Endothelial cell of umbilical vein (primary cell): ENCODE measurements around the gene IGSF23. TPM values are rescaled to one million over a fixed set of nuclear protein-coding genes. Genes with fewer than 3 reads are reported as not detected.

Experiments used
- BruUV-seq: library from RNA; stranded (reverse); fragments of 400-500 nt; replicated peaks from 2 replicates; lab custom pipeline; 2021; lab: Mats Ljungman, UMichigan
- CTCF ChIA-PET: fragments of 300-600, 350-600 bp; sonication (Branson Sonifier 250); formaldehyde crosslinking; loops from one replicate; lab custom pipeline; 2021; ENCODE audit warnings: antibody characterized with exemption, inconsistent platforms; lab: Charles Lee
- POLR2A ChIA-PET: fragments of 300-600, 350-600 bp; sonication (Branson Sonifier 250); formaldehyde crosslinking; loops from one replicate; lab custom pipeline; 2021; ENCODE audit warnings: antibody characterized with exemption, inconsistent platforms; lab: Charles Lee
- DNase-seq: peaks from one replicate; pipeline ENCODE4 v3.0.0-alpha.2; 2011; ENCODE audit warnings: low read depth, low spot score
- FAIRE-seq: peaks from 2 replicates; lab custom pipeline; 2011; peaks lifted over from hg19 to GRCh38; lab: Jason Lieb, UNC
- H2AFZ ChIP-seq: 2 replicates; pipeline ENCODE4 v1.6.0; 2012; ENCODE audit warnings: low read depth, low read length, control low read depth, inconsistent platforms
- H3K27ac ChIP-seq: 2 replicates; pipeline ENCODE4 v1.5.1; 2011; ENCODE audit warnings: low read depth, mild to moderate bottlenecking, control low read depth, low read length, moderate library complexity; ENCODE audit not compliant: insufficient read depth
- H3K27me3 ChIP-seq, 2 experiments: 2 replicates each; pipeline versions ENCODE4 v1.6.0 to v1.6.1; 2011; ENCODE audit warnings: low read length in 2 of 2, mixed read lengths in 1 of 2; ENCODE audit not compliant: control insufficient read depth in 2 of 2, insufficient read depth in 2 of 2
- H3K36me3 ChIP-seq, 2 experiments: 2 replicates in 1 of 2; 3 replicates in 1 of 2; pipeline ENCODE4 v1.5.1; 2011; ENCODE audit warnings: low read length in 2 of 2, mild to moderate bottlenecking in 1 of 2, moderate library complexity in 1 of 2; ENCODE audit not compliant: control insufficient read depth in 2 of 2, insufficient read depth in 2 of 2; ENCODE audit errors: extremely low read depth in 1 of 2
- H3K4me1 ChIP-seq: 3 replicates; pipeline ENCODE4 v1.5.1; 2011; ENCODE audit warnings: mild to moderate bottlenecking, low read length; ENCODE audit not compliant: control insufficient read depth, insufficient read depth; ENCODE audit errors: extremely low read depth
- H3K4me2 ChIP-seq: 2 replicates; pipeline ENCODE4 v1.6.1; 2011; ENCODE audit warnings: low read length, control low read depth, mixed read lengths; ENCODE audit not compliant: insufficient read depth
- H3K4me3 ChIP-seq, 3 experiments: fragments of 200-600 bp in 1 of 3; sonication (generic), shearing (Covaris generic) in 1 of 3; replicated peaks in 1 of 3; 2 replicates each; pipeline ENCODE4 v1.5.1; 2011 to 2016; ENCODE audit warnings: control low read depth in 3 of 3, low read length in 3 of 3, mild to moderate bottlenecking in 2 of 3, inconsistent platforms in 1 of 3, low read depth in 1 of 3, moderate library complexity in 1 of 3; ENCODE audit not compliant: insufficient read depth in 1 of 3
- H3K79me2 ChIP-seq: 2 replicates; pipeline ENCODE4 v1.6.0; 2012; ENCODE audit warnings: low read length, inconsistent platforms; ENCODE audit not compliant: control insufficient read depth, insufficient read depth
- H3K9ac ChIP-seq: replicated peaks from 2 replicates; pipeline ENCODE3; 2011; ENCODE audit warnings: low read length, control low read depth; ENCODE audit not compliant: insufficient read depth; ENCODE audit errors: extremely low read depth
- H3K9me1 ChIP-seq: replicated peaks from 3 replicates; pipeline ENCODE4 v1.6.0; 2011; ENCODE audit warnings: mild to moderate bottlenecking, low read length; ENCODE audit not compliant: control insufficient read depth, insufficient read depth; ENCODE audit errors: extremely low read depth
- H3K9me3 ChIP-seq: replicated peaks from 2 replicates; pipeline ENCODE4 v1.5.1; 2012; ENCODE audit warnings: low read length, inconsistent platforms; ENCODE audit not compliant: control insufficient read depth, insufficient read depth
- H4K20me1 ChIP-seq: replicated peaks from 2 replicates; pipeline ENCODE3; 2011; ENCODE audit warnings: mild to moderate bottlenecking, low read length; ENCODE audit not compliant: control insufficient read depth, insufficient read depth; ENCODE audit errors: extremely low read depth
- CTCF ChIP-seq, 2 donors: IDR thresholded peaks; 1 replicate in 1 of 2; 2 replicates in 1 of 2; pipeline ENCODE4 v1.5.1; 2011; ENCODE audit warnings: low read length in 2 of 2, mild to moderate bottlenecking in 2 of 2, moderate library complexity in 2 of 2, control low read depth in 1 of 2, inconsistent platforms in 1 of 2, low read depth in 1 of 2; ENCODE audit not compliant: insufficient read depth in 1 of 2; ENCODE audit errors: extremely low read depth in 1 of 2
- GATA2 ChIP-seq: IDR thresholded peaks from 2 replicates; pipeline ENCODE4 v1.7.0; 2011; ENCODE audit warnings: low read depth, mild to moderate bottlenecking, moderate library complexity, mixed read lengths, low read length; ENCODE audit not compliant: insufficient read length, insufficient read depth
- JUN ChIP-seq: IDR thresholded peaks from 2 replicates; pipeline ENCODE4 v1.6.1; 2011; ENCODE audit warnings: borderline replicate concordance, low read depth; ENCODE audit not compliant: insufficient read length, insufficient read depth
- MAX ChIP-seq: IDR thresholded peaks from 2 replicates; pipeline ENCODE4 v1.6.1; 2011; ENCODE audit not compliant: insufficient read depth, insufficient read length
- MYC ChIP-seq: IDR thresholded peaks from one replicate; pipeline ENCODE4 v1.6.1; 2011; ENCODE audit warnings: mild to moderate bottlenecking, low read depth, low read length
- POLR2A ChIP-seq: IDR thresholded peaks from 2 replicates; pipeline ENCODE4 v1.6.1; 2012; ENCODE audit warnings: low read depth, mild to moderate bottlenecking, control low read depth, low read length
- POLR2AphosphoS5 ChIP-seq: IDR thresholded peaks from 2 replicates; pipeline ENCODE4 v1.6.1; 2012; ENCODE audit warnings: low read depth, mild to moderate bottlenecking, control low read depth, low read length, moderate library complexity; ENCODE audit not compliant: insufficient read depth
- dilution Hi-C: fragments of 300-500 bp; cut with MboI; formaldehyde crosslinking; loops from one replicate; pipeline ENCODE4 v1.15.0; 2019; ENCODE audit warnings: low sequenced_read_pairs; ENCODE audit not compliant: extremely low pct_ligation_motif_present
- intact Hi-C: fragments of 100-400 bp; cut with micrococcal nuclease; formaldehyde crosslinking; loops from one replicate; pipeline ENCODE4 v1.10.0; 2022
- polyA plus RNA-seq, 4 experiments: library from polyadenylated mRNA; depleted of rRNA in 3 of 4; stranded (reverse) in 3 of 4; unstranded in 1 of 4; fragments of >200 nt; gene quantifications; 2 replicates each; pipeline versions ENCODE4 v1.2.1 to v1.2.3, GENCODE V29; 2011 to 2012; ENCODE audit warnings: missing spikeins in 1 of 4
- total RNA-seq: library from RNA; stranded (reverse); gene quantifications from 2 replicates; pipeline ENCODE4 v1.2.3, GENCODE V29; 2021

IGSF23 gene
- total and polyA plus RNA-seq, 2 donors (not counting 3 experiments of a cell fraction or from before 2014, with no cell fraction given): 0.73 TPM; not detected in 1

- BruUV-seq: no TSS peak
- Histone ChIP-seq H3K27me3 (no peaks in the 10 kb centered on the region), H3K9ac (no peak overlapping the region), H3K9me3 (no peaks in the 10 kb centered on the region), H3K4me1 (peaks cover 8% of the 10 kb centered on the region), H2AFZ (no peak overlapping the region), H3K4me2 (no peak overlapping the region), H3K27ac (no peak overlapping the region), H4K20me1 (no peaks in the 10 kb centered on the region), H3K36me3 (no peaks in the 10 kb centered on the region), H3K4me3 (no peak overlapping the region), H3K79me2 (no peaks in the 10 kb centered on the region), H3K9me1 (no peaks in the 10 kb centered on the region)
- CTCF ChIA-PET: interaction anchor here (1.1 to 1.5 kb wide), 2 partner anchors 95 to 105 kb away, joined by 4 to 5 read pairs; no protein-coding TSS in a partner anchor
- dilution Hi-C loops: no loop called here
- POLR2A ChIA-PET: no interaction called here
- DNase-seq (no peak), FAIRE-seq (no peak)
- intact Hi-C loops: no loop called here
- no peak for TF ChIP-seq JUN
- TF ChIP-seq POLR2A: peak; percentile 23
Observed at GRCh38 chr19:44675521-44675920, 62.2 kb downstream of the IGSF23 start.

GRCh38 chr19:44677019-44677811 lies 63.9 kb downstream of the IGSF23 start:
- BruUV-seq: no TSS peak
- dilution Hi-C loops (no loop called here), intact Hi-C loops (no loop called here)
- ChIA-PET POLR2A (no interaction called here), CTCF (interaction anchor here (1.6 to 1.8 kb wide), 3 partner anchors 20 to 106 kb away, joined by 4 to 8 read pairs (median 8); no protein-coding TSS in a partner anchor)
- H3K4me1 ChIP-seq: peaks cover 8% of the 10 kb centered on the region
- no peak overlapping the region for H3K4me2 ChIP-seq
- H3K4me3 ChIP-seq: no peak overlapping the region
- H3K36me3 ChIP-seq: peaks cover 0 to 2% of the 10 kb centered on the region in 2 experiments
- no peak for TF ChIP-seq POLR2AphosphoS5
- TF ChIP-seq GATA2: peak; percentile 64
- no peak for TF ChIP-seq POLR2A
- no peak for TF ChIP-seq MYC
- TF ChIP-seq CTCF (IDR thresholded peaks at IDR 0.05; ENCODE audit: extremely low read depth in 1 of 2, insufficient read depth in 1 of 2, low read depth in 1 of 2, low read length in 2 of 2): no peak
- peak; percentile 38 for TF ChIP-seq JUN
- TF ChIP-seq MAX: no peak
- H3K9me3 ChIP-seq: no peaks in the 10 kb centered on the region
- no peaks in the 10 kb centered on the region for H3K27me3 ChIP-seq
- no peak overlapping the region for H3K9ac ChIP-seq
- no peaks in the 10 kb centered on the region for H4K20me1 ChIP-seq
- DNase-seq (peak; percentile 57), FAIRE-seq (peak; percentile 96)
- H3K79me2 ChIP-seq: no peaks in the 10 kb centered on the region
- H2AFZ ChIP-seq: no peak overlapping the region
- no peaks in the 10 kb centered on the region for H3K9me1 ChIP-seq
- H3K27ac ChIP-seq: peak overlapping the region; percentile 37
